HepG2 (cell line): ENCODE measurements around the gene PSENEN. TPM values are rescaled to one million over a fixed set of nuclear protein-coding genes. Genes with fewer than 3 reads are reported as not detected.

ENCODE experiments used
- BCL3 ChIP-seq: sonication (generic); formaldehyde crosslinking; IDR thresholded peaks from 2 replicates; pipeline ENCODE4 v1.5.1; 2020; ENCODE audit warnings: mild to moderate bottlenecking, missing genetic modification reagents, moderate library complexity
- CREM ChIP-seq, 2 experiments: sonication (generic) in 1 of 2; formaldehyde crosslinking in 1 of 2; IDR thresholded peaks; 2 replicates each; pipeline versions ENCODE4 v1.4.0 to v1.6.1; 2016 to 2020; ENCODE audit warnings: antibody characterized with exemption in 1 of 2, mild to moderate bottlenecking in 1 of 2, missing genetic modification reagents in 1 of 2
- HMGXB4 ChIP-seq, 2 experiments: sonication (generic) in 1 of 2; formaldehyde crosslinking in 1 of 2; IDR thresholded peaks; 2 replicates each; pipeline versions ENCODE4 v1.4.0 to v1.6.1; 2018 to 2020; ENCODE audit warnings: missing genetic modification reagents in 2 of 2, borderline replicate concordance in 1 of 2, low read depth in 1 of 2, mild to moderate bottlenecking in 1 of 2, missing biosample characterization in 1 of 2
- LCORL ChIP-seq, 2 experiments: fragments of 450-650 bp in 1 of 2; sonication (generic) in 1 of 2; formaldehyde crosslinking in 1 of 2; IDR thresholded peaks; 2 replicates each; pipeline versions ENCODE4 v1.5.0 to v1.6.1; 2017 to 2020; ENCODE audit warnings: antibody characterized with exemption in 1 of 2, missing genetic modification reagents in 1 of 2
- PAXIP1 ChIP-seq: sonication (generic); formaldehyde crosslinking; conservative IDR thresholded peaks from 2 replicates; pipeline ENCODE4 v1.4.0; 2020; ENCODE audit warnings: mild to moderate bottlenecking, missing genetic modification reagents, moderate library complexity
- SALL1 ChIP-seq: sonication (generic); formaldehyde crosslinking; IDR thresholded peaks from 2 replicates; pipeline ENCODE4 v1.8.0; 2022; ENCODE audit warnings: mild to moderate bottlenecking, missing genetic modification reagents
- TCF7L2 ChIP-seq: IDR thresholded peaks from 2 replicates; pipeline ENCODE4 v1.6.1; 2011; ENCODE audit warnings: mild to moderate bottlenecking, low read depth, low read length, moderate library complexity
- ZNF619 ChIP-seq: sonication (generic); formaldehyde crosslinking; IDR thresholded peaks from 2 replicates; pipeline ENCODE4 v1.4.0; 2020; ENCODE audit warnings: mild to moderate bottlenecking, missing genetic modification reagents
- polyA plus RNA-seq, 8 experiments: library from polyadenylated mRNA; depleted of rRNA in 3 of 8; stranded (reverse) in 7 of 8; unstranded in 1 of 8; fragments of >200 nt; fragmentation: Illumina TruSeq in 4 of 8; extraction: Trizol in 4 of 8; gene quantifications; 2 replicates each; pipeline versions ENCODE4 v1.2.1 to v1.2.3, GENCODE V29; 2011 to 2016; ENCODE audit warnings: low read depth in 4 of 8, missing spikeins in 1 of 8, mixed read lengths in 1 of 8; ENCODE audit not compliant: insufficient read depth in 1 of 8
- total RNA-seq, 5 experiments: library from RNA; depleted of rRNA; stranded (reverse); fragments of >200 nt; fragmentation: Illumina TruSeq; extraction: Trizol; gene quantifications; 2 replicates each; pipeline ENCODE4 v1.2.3, GENCODE V29; 2016; ENCODE audit warnings: low read depth in 1 of 5
- TF ChIP-seq, protein P1 (sequence below): sonication (generic); formaldehyde crosslinking; IDR thresholded peaks from 2 replicates; pipeline ENCODE4 v1.4.0; 2020; ENCODE audit warnings: missing genetic modification reagents, mild to moderate bottlenecking, borderline replicate concordance
- TF ChIP-seq, protein P2 (sequence below): sonication (generic); formaldehyde crosslinking; IDR thresholded peaks from 2 replicates; pipeline ENCODE4 v1.4.0; 2020; ENCODE audit warnings: missing genetic modification reagents, borderline replicate concordance

Gene PSENEN
- total and polyA plus RNA-seq, 2 of the 13 experiments (the other 11 are each of a cell fraction or from before 2014, with no cell fraction given): 16.9 to 34.2 TPM

- TF ChIP-seq, protein P1, sequence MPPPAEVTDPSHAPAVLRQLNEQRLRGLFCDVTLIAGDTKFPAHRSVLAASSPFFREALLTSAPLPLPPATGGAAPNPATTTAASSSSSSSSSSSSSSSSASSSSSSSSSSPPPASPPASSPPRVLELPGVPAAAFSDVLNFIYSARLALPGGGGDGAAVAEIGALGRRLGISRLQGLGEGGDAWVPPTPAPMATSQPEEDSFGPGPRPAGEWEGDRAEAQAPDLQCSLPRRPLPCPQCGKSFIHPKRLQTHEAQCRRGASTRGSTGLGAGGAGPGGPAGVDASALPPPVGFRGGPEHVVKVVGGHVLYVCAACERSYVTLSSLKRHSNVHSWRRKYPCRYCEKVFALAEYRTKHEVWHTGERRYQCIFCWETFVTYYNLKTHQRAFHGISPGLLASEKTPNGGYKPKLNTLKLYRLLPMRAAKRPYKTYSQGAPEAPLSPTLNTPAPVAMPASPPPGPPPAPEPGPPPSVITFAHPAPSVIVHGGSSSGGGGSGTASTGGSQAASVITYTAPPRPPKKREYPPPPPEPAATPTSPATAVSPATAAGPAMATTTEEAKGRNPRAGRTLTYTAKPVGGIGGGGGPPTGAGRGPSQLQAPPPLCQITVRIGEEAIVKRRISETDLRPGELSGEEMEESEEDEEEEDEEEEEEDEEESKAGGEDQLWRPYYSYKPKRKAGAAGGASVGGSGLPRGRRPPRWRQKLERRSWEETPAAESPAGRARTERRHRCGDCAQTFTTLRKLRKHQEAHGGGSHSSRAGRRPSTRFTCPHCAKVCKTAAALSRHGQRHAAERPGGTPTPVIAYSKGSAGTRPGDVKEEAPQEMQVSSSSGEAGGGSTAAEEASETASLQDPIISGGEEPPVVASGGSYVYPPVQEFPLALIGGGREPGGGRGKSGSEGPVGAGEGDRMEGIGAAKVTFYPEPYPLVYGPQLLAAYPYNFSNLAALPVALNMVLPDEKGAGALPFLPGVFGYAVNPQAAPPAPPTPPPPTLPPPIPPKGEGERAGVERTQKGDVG (CRISPR knock-in tag): peak; percentile 47; the same call in 1 of the 2 replicates
- TF ChIP-seq PAXIP1 (CRISPR knock-in tag) (peak; percentile 66), ZNF619 (0 out of 2 replicates have a peak, but pooled peaks have one; percentile 22), CREM (IDR thresholded peaks at IDR 0.05) (no peak; the same call in 1 of the 2 replicates), CREM (CRISPR knock-in tag; IDR thresholded peaks at IDR 0.05) (no peak), HMGXB4 (CRISPR knock-in tag; IDR thresholded peaks at IDR 0.05; ENCODE audit: borderline replicate concordance in 1 of 2, low read depth in 1 of 2) (0 out of 4 replicates have a peak, but pooled peaks of 1 of the 2 experiments have one; percentile 3), TCF7L2 (peak; percentile 18; the same call in 1 of the 2 replicates), LCORL (IDR thresholded peaks at IDR 0.05) (no peak), LCORL (CRISPR knock-in tag; IDR thresholded peaks at IDR 0.05) (no peak), SALL1 (CRISPR knock-in tag) (peak; percentile 40; the same call in 1 of the 2 replicates), BCL3 (CRISPR knock-in tag) (no peak)
- TF ChIP-seq, protein P2, sequence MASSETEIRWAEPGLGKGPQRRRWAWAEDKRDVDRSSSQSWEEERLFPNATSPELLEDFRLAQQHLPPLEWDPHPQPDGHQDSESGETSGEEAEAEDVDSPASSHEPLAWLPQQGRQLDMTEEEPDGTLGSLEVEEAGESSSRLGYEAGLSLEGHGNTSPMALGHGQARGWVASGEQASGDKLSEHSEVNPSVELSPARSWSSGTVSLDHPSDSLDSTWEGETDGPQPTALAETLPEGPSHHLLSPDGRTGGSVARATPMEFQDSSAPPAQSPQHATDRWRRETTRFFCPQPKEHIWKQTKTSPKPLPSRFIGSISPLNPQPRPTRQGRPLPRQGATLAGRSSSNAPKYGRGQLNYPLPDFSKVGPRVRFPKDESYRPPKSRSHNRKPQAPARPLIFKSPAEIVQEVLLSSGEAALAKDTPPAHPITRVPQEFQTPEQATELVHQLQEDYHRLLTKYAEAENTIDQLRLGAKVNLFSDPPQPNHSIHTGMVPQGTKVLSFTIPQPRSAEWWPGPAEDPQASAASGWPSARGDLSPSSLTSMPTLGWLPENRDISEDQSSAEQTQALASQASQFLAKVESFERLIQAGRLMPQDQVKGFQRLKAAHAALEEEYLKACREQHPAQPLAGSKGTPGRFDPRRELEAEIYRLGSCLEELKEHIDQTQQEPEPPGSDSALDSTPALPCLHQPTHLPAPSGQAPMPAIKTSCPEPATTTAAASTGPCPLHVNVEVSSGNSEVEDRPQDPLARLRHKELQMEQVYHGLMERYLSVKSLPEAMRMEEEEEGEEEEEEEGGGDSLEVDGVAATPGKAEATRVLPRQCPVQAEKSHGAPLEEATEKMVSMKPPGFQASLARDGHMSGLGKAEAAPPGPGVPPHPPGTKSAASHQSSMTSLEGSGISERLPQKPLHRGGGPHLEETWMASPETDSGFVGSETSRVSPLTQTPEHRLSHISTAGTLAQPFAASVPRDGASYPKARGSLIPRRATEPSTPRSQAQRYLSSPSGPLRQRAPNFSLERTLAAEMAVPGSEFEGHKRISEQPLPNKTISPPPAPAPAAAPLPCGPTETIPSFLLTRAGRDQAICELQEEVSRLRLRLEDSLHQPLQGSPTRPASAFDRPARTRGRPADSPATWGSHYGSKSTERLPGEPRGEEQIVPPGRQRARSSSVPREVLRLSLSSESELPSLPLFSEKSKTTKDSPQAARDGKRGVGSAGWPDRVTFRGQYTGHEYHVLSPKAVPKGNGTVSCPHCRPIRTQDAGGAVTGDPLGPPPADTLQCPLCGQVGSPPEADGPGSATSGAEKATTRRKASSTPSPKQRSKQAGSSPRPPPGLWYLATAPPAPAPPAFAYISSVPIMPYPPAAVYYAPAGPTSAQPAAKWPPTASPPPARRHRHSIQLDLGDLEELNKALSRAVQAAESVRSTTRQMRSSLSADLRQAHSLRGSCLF: no peak
These were observed 48.6 kb upstream of the PSENEN start (continued) for GRCh38 chr19:35696835-35697234.
